ENCODE data around the gene VLDLR. TPM values are rescaled to one million over a fixed set of nuclear protein-coding genes. Genes with fewer than 3 reads are reported as not detected.
"Not testable (repeated sequence)": the region's sequence is repeated elsewhere in the genome, so short reads cannot be mapped to it uniquely, and the experiment has no call there.

VLDLR gene
- total RNA-seq, 1 donor from 2014 or later, result 47.8 TPM

DNA sequence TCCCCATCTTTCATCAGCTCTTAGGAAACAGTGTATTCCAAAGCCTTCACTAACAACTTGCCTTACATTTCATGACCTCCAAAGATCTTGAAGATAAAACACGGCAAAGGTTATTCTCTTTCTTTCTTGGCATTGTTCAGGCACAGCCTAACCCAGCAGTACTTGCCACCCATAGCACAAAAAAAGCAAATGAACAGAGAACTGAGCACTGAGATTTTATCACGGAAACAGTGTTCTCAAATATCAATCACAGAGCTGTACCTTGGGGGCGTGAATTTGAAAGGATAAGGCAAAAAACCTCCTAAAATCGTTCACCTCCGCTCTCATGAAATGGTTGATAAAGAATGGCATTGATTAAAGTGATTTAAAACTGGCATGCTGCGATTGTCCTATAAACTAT lies 78.8 kb downstream of the VLDLR start:
- Mint-ChIP-seq H3K9me3 (no peaks in the 10 kb centered on the region), H3K36me3 (peaks cover 2% of the 10 kb centered on the region), H3K4me3 (no peak overlapping the region), H3K27me3 (ENCODE audit: low read depth) (no peaks in the 10 kb centered on the region), H3K27ac (no peak overlapping the region), H3K4me1 (peaks cover 7% of the 10 kb centered on the region)
- DNase-seq (ENCODE audit: low spot score in 2 of 2, unreplicated experiment in 2 of 2), result no peak
- TF ChIP-seq, protein P1, sequence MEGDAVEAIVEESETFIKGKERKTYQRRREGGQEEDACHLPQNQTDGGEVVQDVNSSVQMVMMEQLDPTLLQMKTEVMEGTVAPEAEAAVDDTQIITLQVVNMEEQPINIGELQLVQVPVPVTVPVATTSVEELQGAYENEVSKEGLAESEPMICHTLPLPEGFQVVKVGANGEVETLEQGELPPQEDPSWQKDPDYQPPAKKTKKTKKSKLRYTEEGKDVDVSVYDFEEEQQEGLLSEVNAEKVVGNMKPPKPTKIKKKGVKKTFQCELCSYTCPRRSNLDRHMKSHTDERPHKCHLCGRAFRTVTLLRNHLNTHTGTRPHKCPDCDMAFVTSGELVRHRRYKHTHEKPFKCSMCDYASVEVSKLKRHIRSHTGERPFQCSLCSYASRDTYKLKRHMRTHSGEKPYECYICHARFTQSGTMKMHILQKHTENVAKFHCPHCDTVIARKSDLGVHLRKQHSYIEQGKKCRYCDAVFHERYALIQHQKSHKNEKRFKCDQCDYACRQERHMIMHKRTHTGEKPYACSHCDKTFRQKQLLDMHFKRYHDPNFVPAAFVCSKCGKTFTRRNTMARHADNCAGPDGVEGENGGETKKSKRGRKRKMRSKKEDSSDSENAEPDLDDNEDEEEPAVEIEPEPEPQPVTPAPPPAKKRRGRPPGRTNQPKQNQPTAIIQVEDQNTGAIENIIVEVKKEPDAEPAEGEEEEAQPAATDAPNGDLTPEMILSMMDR (IDR thresholded peaks at IDR 0.05; ENCODE audit: unreplicated experiment), result no peak

GRCh38 chr9:2700909-2701550 lies 79.4 kb downstream of the VLDLR start:
- Mint-ChIP-seq H3K4me1 (peaks cover 7% of the 10 kb centered on the region), H3K36me3 (peaks cover 2% of the 10 kb centered on the region), H3K9me3 (no peaks in the 10 kb centered on the region), H3K4me3 (no peak overlapping the region), H3K27me3 (ENCODE audit: low read depth) (no peaks in the 10 kb centered on the region), H3K27ac (no peak overlapping the region)
- TF ChIP-seq, protein P1 (IDR thresholded peaks at IDR 0.05; ENCODE audit: unreplicated experiment), result no peak
- no peak for DNase-seq (ENCODE audit: low spot score in 2 of 2, unreplicated experiment in 2 of 2)

GRCh38 chr9:2704504-2704903 lies 82.9 kb downstream of the VLDLR start:
- DNase-seq (ENCODE audit: low spot score in 2 of 2, unreplicated experiment in 2 of 2), result no peak
- peaks cover 3% of the 10 kb centered on the region for H3K36me3 Mint-ChIP-seq

DNA sequence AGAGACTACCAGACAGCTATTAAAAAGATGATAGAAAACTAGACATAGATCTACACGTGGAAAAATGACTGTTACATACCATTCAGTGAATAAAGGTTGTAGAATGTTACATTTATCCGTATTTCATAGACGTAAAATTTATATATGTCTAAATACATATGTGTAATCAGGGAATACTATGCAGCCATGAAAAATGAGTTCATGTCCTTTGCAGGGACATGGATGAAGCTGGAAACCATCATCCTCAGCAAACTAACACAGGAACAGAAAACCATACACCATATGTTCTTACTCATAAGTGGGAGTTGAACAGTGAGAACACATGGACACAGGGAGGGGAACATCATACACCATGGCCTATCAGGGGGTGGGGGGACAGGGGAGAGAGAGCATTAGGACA lies 85.7 kb downstream of the VLDLR start:
- not testable (repeated sequence) for DNase-seq (ENCODE audit: low spot score in 2 of 2, unreplicated experiment in 2 of 2); H3K27ac Mint-ChIP-seq; H3K4me3 Mint-ChIP-seq; H3K4me1 Mint-ChIP-seq; H3K36me3 Mint-ChIP-seq; H3K27me3 Mint-ChIP-seq (ENCODE audit: low read depth); H3K9me3 Mint-ChIP-seq

More at GRCh38 chr9:2704504-2704903, 82.9 kb downstream of the VLDLR start:
- Mint-ChIP-seq H3K4me3 (no peak overlapping the region), H3K9me3 (peaks cover 9% of the 10 kb centered on the region), H3K27ac (no peak overlapping the region), H3K27me3 (ENCODE audit: low read depth) (no peaks in the 10 kb centered on the region), H3K4me1 (peaks cover 7% of the 10 kb centered on the region)
- TF ChIP-seq, protein P1 (IDR thresholded peaks at IDR 0.05; ENCODE audit: unreplicated experiment), result no peak

Other genes starting within 250 kb of the VLDLR start
- gene KCNV2, start 95.7 kb downstream of the VLDLR start, total RNA-seq, result not detected in 3 replicates
- gene PUM3, start 222.3 kb downstream of the VLDLR start, total RNA-seq, result 49.5 to 58.6 TPM (median 53.0 TPM) in 3 replicates

Data from mesothelial cell of epicardium (in vitro differentiated cells).